Measurements from ENCODE around the gene ANKRD13C.

Gene ANKRD13C

GRCh38 chr1:70284366-70284765, 70.2 kb downstream of the ANKRD13C start:
- no peaks in the 10 kb centered on the region for H3K27me3 Mint-ChIP-seq
- no peaks in the 10 kb centered on the region for H3K9me3 Mint-ChIP-seq
- H3K4me1 Mint-ChIP-seq: no peaks in the 10 kb centered on the region
- no peak overlapping the region for H3K4me3 Mint-ChIP-seq
- peaks cover 15% of the 10 kb centered on the region for H3K36me3 Mint-ChIP-seq
- H3K27ac Mint-ChIP-seq: peak overlapping the region; percentile 57

DNA sequence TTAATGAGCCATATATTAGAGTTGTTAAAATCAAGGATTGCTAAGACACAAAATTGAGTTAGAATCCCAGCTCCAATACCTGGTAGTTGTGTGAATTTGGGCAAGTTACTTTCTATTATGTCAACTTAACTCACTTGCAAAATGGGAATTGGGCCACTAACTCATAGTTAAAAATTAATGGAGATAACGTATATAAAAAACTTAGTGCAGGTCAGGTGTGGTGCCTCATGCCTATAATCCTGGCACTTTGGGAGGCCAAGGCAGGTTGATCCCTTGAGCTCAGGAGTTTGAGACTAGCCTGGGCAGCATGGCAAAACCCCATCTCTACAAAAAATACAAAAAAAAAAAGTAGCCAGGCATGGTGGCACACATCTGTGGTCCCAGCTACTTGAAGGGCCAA, 75.8 kb downstream of the ANKRD13C start:
- Mint-ChIP-seq H3K27me3 (no peaks in the 10 kb centered on the region), H3K27ac (no peak overlapping the region)

GRCh38 chr1:70277875-70278274, 76.6 kb downstream of the ANKRD13C start:
- no peak overlapping the region for H3K4me3 Mint-ChIP-seq
- H3K9me3 Mint-ChIP-seq: no peaks in the 10 kb centered on the region
- H3K27ac Mint-ChIP-seq: peak overlapping the region; percentile 41
- peaks cover 17% of the 10 kb centered on the region for H3K36me3 Mint-ChIP-seq
- no peaks in the 10 kb centered on the region for H3K4me1 Mint-ChIP-seq
- no peaks in the 10 kb centered on the region for H3K27me3 Mint-ChIP-seq

More for the DNA sequence above, 75.8 kb downstream of the ANKRD13C start:
- H3K4me3 Mint-ChIP-seq: no peak overlapping the region
- peaks cover 17% of the 10 kb centered on the region for H3K36me3 Mint-ChIP-seq
- no peaks in the 10 kb centered on the region for H3K9me3 Mint-ChIP-seq
- no peaks in the 10 kb centered on the region for H3K4me1 Mint-ChIP-seq

- no peak overlapping the region for H3K27ac Mint-ChIP-seq
- H3K4me3 Mint-ChIP-seq: no peak overlapping the region
- peaks cover 24% of the 10 kb centered on the region for H3K36me3 Mint-ChIP-seq
- H3K27me3 Mint-ChIP-seq: no peaks in the 10 kb centered on the region
- H3K4me1 Mint-ChIP-seq: no peaks in the 10 kb centered on the region
- no peaks in the 10 kb centered on the region for H3K9me3 Mint-ChIP-seq
Measured at GRCh38 chr1:70265946-70266345, 88.6 kb downstream of the ANKRD13C start.

DNA sequence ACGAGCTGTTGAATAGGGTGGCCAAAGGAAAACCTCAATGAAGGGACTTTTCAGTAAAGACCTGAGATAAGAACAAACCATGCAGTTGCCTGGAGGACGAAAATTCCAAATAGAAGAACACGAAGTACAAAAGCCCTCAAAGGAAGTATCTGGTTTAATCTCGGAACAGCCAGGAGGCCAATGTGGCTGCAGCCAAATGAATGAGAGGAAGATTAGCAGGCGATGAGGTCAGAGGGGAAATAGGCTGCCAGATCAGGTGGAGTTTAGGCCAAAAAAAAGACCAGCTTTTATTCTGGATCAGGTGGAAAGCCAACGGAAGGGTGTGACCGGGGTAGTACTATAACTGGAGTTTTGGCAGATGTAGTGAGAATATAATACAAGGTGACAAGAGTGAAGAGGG, 89.7 kb downstream of the ANKRD13C start:
- Mint-ChIP-seq H3K4me1 (no peaks in the 10 kb centered on the region), H3K36me3 (peaks cover 24% of the 10 kb centered on the region), H3K4me3 (no peak overlapping the region), H3K27me3 (no peaks in the 10 kb centered on the region), H3K27ac (peak overlapping the region; percentile 61), H3K9me3 (no peaks in the 10 kb centered on the region)

GRCh38 chr1:70256664-70257063, 97.9 kb downstream of the ANKRD13C start:
- H3K9me3 Mint-ChIP-seq: no peaks in the 10 kb centered on the region
- no peaks in the 10 kb centered on the region for H3K4me1 Mint-ChIP-seq
- peaks cover 4% of the 10 kb centered on the region for H3K36me3 Mint-ChIP-seq
- H3K27me3 Mint-ChIP-seq: no peaks in the 10 kb centered on the region
- no peak overlapping the region for H3K27ac Mint-ChIP-seq
- H3K4me3 Mint-ChIP-seq: no peak overlapping the region

DNA sequence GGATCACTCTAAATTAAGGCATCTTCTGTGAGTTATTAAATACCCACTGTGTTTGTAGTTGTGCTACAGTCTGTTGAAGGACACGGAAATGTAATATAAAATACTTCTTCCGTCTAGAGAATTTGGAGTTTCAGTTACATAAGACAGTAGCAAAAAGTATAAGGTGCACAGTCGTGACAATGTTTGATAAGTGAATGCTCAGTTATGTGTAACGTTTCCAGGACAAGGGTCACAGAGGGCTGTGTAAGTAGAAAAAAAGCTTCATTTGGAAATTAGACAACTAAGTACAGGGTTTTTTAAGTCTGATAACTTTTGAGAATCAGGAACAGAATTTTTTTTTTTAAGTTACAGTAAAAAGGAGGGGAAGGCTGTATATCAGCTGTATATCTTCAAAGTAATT, 105.8 kb downstream of the ANKRD13C start:
- H3K4me3 Mint-ChIP-seq: no peak overlapping the region
- peaks cover 27% of the 10 kb centered on the region for H3K4me1 Mint-ChIP-seq
- peak overlapping the region; percentile 30 for H3K27ac Mint-ChIP-seq
- H3K36me3 Mint-ChIP-seq: peaks cover 46% of the 10 kb centered on the region
- H3K9me3 Mint-ChIP-seq: no peaks in the 10 kb centered on the region
- no peaks in the 10 kb centered on the region for H3K27me3 Mint-ChIP-seq

DNA sequence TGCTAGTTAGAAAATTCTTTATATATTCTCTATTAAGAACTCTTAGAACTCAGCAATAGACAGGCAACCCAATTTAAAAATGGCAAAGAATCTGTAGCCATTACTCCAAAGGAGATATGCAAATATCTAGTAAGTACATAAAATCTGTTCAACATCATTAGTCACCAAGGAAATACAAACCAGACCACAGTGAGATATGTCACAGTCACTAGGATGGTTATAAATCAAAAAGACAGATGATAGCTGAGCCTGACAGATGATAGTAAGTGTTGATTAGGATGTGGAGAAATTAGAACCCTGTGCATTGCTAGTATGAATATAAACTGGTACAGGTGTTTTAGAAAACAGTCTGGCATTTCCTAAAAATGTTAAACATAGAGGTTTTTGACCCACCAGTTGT, 106.8 kb downstream of the ANKRD13C start:
- no peaks in the 10 kb centered on the region for H3K27me3 Mint-ChIP-seq
- H3K9me3 Mint-ChIP-seq: no peaks in the 10 kb centered on the region
- peaks cover 27% of the 10 kb centered on the region for H3K4me1 Mint-ChIP-seq
- H3K36me3 Mint-ChIP-seq: peaks cover 49% of the 10 kb centered on the region
- no peak overlapping the region for H3K4me3 Mint-ChIP-seq
- no peak overlapping the region for H3K27ac Mint-ChIP-seq

- peaks cover 27% of the 10 kb centered on the region for H3K4me1 Mint-ChIP-seq
- no peak overlapping the region for H3K4me3 Mint-ChIP-seq
- H3K27me3 Mint-ChIP-seq: no peaks in the 10 kb centered on the region
- H3K36me3 Mint-ChIP-seq: peaks cover 50% of the 10 kb centered on the region
- no peak overlapping the region for H3K27ac Mint-ChIP-seq
- no peaks in the 10 kb centered on the region for H3K9me3 Mint-ChIP-seq
Measured at GRCh38 chr1:70247122-70247521, 107.4 kb downstream of the ANKRD13C start.

- Mint-ChIP-seq H3K27me3 (no peaks in the 10 kb centered on the region), H3K4me3 (no peak overlapping the region), H3K9me3 (no peaks in the 10 kb centered on the region), H3K36me3 (peaks cover 18% of the 10 kb centered on the region), H3K4me1 (peaks cover 11% of the 10 kb centered on the region), H3K27ac (peak overlapping the region; percentile 8)
Measured at GRCh38 chr1:70239940-70240339, 114.6 kb downstream of the ANKRD13C start.

GRCh38 chr1:70234733-70235132, 119.8 kb downstream of the ANKRD13C start:
- Mint-ChIP-seq H3K27me3 (no peaks in the 10 kb centered on the region), H3K27ac (peak overlapping the region; percentile 46), H3K9me3 (no peaks in the 10 kb centered on the region), H3K36me3 (peaks cover 15% of the 10 kb centered on the region), H3K4me3 (no peak overlapping the region), H3K4me1 (peaks cover 27% of the 10 kb centered on the region)

DNA sequence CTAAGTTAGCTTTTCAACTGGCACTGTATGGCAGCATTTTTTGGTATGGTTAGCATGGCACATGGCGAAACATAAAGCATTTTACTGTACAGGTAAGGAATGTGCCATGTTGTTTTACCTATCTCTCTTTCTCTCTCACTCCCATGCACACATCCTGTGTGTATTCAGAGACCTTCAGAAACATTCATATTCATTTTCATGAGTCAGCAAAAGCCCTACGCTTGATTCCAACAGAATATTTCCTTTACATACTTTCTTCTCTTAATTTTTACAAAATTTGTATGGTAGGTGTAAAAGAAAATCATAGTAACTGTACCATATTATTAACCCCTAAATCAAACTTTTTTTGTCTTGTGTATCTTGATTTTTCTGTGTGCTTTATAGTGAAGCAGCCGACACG, 123.0 kb downstream of the ANKRD13C start:
- Mint-ChIP-seq H3K9me3 (no peaks in the 10 kb centered on the region), H3K4me3 (no peak overlapping the region), H3K27me3 (no peaks in the 10 kb centered on the region), H3K4me1 (peaks cover 42% of the 10 kb centered on the region), H3K36me3 (peaks cover 13% of the 10 kb centered on the region), H3K27ac (peak overlapping the region; percentile 65)

GRCh38 chr1:70228670-70229069, 125.9 kb downstream of the ANKRD13C start:
- Mint-ChIP-seq H3K36me3 (peaks cover 19% of the 10 kb centered on the region), H3K4me1 (peaks cover 57% of the 10 kb centered on the region), H3K27ac (no peak overlapping the region), H3K9me3 (no peaks in the 10 kb centered on the region), H3K4me3 (no peak overlapping the region), H3K27me3 (no peaks in the 10 kb centered on the region)

- peaks cover 65% of the 10 kb centered on the region for H3K4me1 Mint-ChIP-seq
Measured at GRCh38 chr1:70227439-70227838, 127.1 kb downstream of the ANKRD13C start.

DNA sequence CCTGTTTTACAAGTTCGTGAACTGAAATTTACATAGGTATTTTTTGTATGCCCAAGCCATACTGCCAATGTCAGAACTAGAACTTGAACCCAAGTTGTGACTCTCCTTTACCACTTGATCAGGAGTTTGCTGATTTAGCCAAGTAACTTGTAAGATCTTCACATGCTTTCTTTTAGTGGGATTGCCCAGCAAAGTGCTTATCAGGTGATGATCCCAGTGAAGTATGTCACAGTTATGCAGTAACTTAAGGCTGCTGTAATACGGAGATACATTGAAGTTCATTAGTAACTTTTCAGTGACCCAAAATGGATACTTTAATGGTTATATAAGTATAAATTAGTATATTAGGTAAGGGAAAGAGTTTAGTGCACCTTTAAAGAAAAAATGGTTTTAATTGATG, 129.6 kb downstream of the ANKRD13C start:
- peaks cover 22% of the 10 kb centered on the region for H3K36me3 Mint-ChIP-seq

More at GRCh38 chr1:70227439-70227838, 127.1 kb downstream of the ANKRD13C start:
- H3K4me3 Mint-ChIP-seq: peak overlapping the region; percentile 8
- H3K27me3 Mint-ChIP-seq: no peaks in the 10 kb centered on the region
- peaks cover 26% of the 10 kb centered on the region for H3K36me3 Mint-ChIP-seq
- H3K27ac Mint-ChIP-seq: peak overlapping the region; percentile 59
- H3K9me3 Mint-ChIP-seq: no peaks in the 10 kb centered on the region

DNA sequence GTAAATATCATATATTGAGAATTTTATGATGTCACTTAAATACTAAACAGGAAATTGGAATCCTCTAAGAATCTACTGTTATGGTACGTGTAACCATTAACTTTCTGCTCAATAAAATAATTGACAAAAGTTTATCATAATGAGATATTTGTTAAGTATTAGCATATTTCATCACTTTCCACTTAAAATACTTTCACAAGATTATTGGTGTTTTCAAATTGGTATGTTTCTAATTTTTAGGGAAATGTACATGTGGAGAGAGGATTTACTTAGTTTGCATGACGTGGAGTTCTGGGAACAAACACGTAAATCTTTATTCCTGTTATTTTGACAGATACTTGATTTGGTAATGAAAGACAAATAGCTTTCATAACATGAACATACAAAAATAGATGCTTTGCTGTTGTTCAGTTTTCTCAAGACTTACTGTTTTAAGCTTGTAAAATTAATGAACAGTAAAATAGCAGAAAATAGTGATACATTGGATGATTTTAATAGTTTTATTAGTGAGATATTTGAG, 131.7 kb downstream of the ANKRD13C start:
- Mint-ChIP-seq H3K36me3 (peaks cover 22% of the 10 kb centered on the region), H3K27me3 (no peaks in the 10 kb centered on the region), H3K9me3 (no peaks in the 10 kb centered on the region), H3K4me1 (peaks cover 61% of the 10 kb centered on the region), H3K27ac (peak overlapping the region; percentile 51), H3K4me3 (peak overlapping the region; percentile 95)

More for the DNA sequence above, 129.6 kb downstream of the ANKRD13C start:
- peaks cover 69% of the 10 kb centered on the region for H3K4me1 Mint-ChIP-seq
- no peak overlapping the region for H3K27ac Mint-ChIP-seq
- no peaks in the 10 kb centered on the region for H3K27me3 Mint-ChIP-seq
- no peaks in the 10 kb centered on the region for H3K9me3 Mint-ChIP-seq
- peak overlapping the region; percentile 95 for H3K4me3 Mint-ChIP-seq

Measured in activated naive CD4-positive, alpha-beta T cell treated with anti-CD3 and anti-CD28 coated beads, Interleukin-2, amount 50 U/mL, for 24 hours (primary cell).